Lung (tissue), 12 donors: ENCODE data around the gene KIF26B. TPM values are rescaled to one million over a fixed set of nuclear protein-coding genes. Genes with fewer than 3 reads are reported as not detected.

Source experiments
- ATAC-seq: fragments of 200-7000 bp; cut with Tn5 transposase; one replicate; pipeline ENCODE4 v1.9.1; 2020; ENCODE audit warnings: moderate number of reproducible peaks; ENCODE audit not compliant: insufficient read depth, low FRiP score
- DNase-seq, 3 donors: peaks; one replicate each; pipeline ENCODE4 v3.0.0-alpha.2; 2013 to 2017
- H3K27ac ChIP-seq, 2 donors: one replicate each; pipeline ENCODE4 v1.5.1; 2013; ENCODE audit warnings: mild to moderate bottlenecking in 2 of 2, moderate library complexity in 2 of 2, control low read depth in 1 of 2, inconsistent platforms in 1 of 2, low read depth in 1 of 2, low read length in 1 of 2
- H3K27me3 ChIP-seq, 3 donors: one replicate each; pipeline ENCODE4 v1.5.1; 2013; ENCODE audit warnings: low read length in 2 of 3; ENCODE audit not compliant: control insufficient read depth in 3 of 3, insufficient read depth in 3 of 3
- H3K36me3 ChIP-seq, 4 donors: one replicate each; pipeline ENCODE4 v1.5.1; 2013; ENCODE audit warnings: low read length in 4 of 4, mild to moderate bottlenecking in 1 of 4, moderate library complexity in 1 of 4; ENCODE audit not compliant: control insufficient read depth in 4 of 4, insufficient read depth in 4 of 4
- H3K4me1 ChIP-seq, 5 donors: one replicate each; pipeline ENCODE4 v1.5.1; 2013; ENCODE audit warnings: low read length in 5 of 5, mild to moderate bottlenecking in 2 of 5, moderate library complexity in 1 of 5; ENCODE audit not compliant: control insufficient read depth in 5 of 5, insufficient read depth in 5 of 5
- H3K4me3 ChIP-seq: one replicate; pipeline ENCODE4 v1.5.1; 2013; ENCODE audit warnings: mild to moderate bottlenecking, control low read depth, moderate library complexity
- H3K9ac ChIP-seq, 2 donors: one replicate each; pipeline ENCODE4 v1.5.1; 2013; ENCODE audit warnings: low read length in 2 of 2, control low read depth in 1 of 2; ENCODE audit not compliant: insufficient read depth in 1 of 2
- H3K9me3 ChIP-seq, 4 donors: one replicate each; pipeline ENCODE4 v1.5.1; 2013; ENCODE audit warnings: low read length in 3 of 4, mild to moderate bottlenecking in 1 of 4, moderate library complexity in 1 of 4; ENCODE audit not compliant: control insufficient read depth in 4 of 4, insufficient read depth in 3 of 4
- CTCF ChIP-seq: IDR thresholded peaks from 2 replicates; pipeline ENCODE4 v1.5.1; 2012; ENCODE audit warnings: mild to moderate bottlenecking; ENCODE audit errors: control extremely low read depth, extremely low read depth
- WGBS, 2 donors: extraction: QIAGEN DNeasy Blood & Tissue Kit; methylation state at CpG; one replicate each; pipeline ENCODE4 v1.1.7; 2013; 5-methylcytosine and 5-hydroxymethylcytosine counted together
- polyA plus RNA-seq, 2 donors: library from polyadenylated mRNA; stranded (reverse); fragments of 200-250 nt; gene quantifications; one replicate each; pipeline ENCODE4 v1.2.1, GENCODE V29; 2013
- total RNA-seq, 2 donors: library from RNA; depleted of rRNA in 1 of 2; stranded (reverse); fragments of >200 nt in 1 of 2; gene quantifications; one replicate each; pipeline ENCODE4 v1.2.1, GENCODE V29; 2014 to 2021
- donor health status: control.
- donor health status: control.
- donor health status: Bipolar disorder and iron deficiency.
- donor health status: healthy.
- donor health status: DM: yes; HTN: yes; CAD: no.

The KIF26B gene
- total and polyA plus RNA-seq, 4 donors: 0.61 to 6.7 (median 2.2) TPM

GRCh38 chr1:245301921-245302320 lies 147.1 kb downstream of the KIF26B start:
- no peaks in the 10 kb centered on the region for H3K36me3 ChIP-seq
- H3K9ac ChIP-seq: no peak overlapping the region
- no peaks in the 10 kb centered on the region for H3K27me3 ChIP-seq
- H3K27ac ChIP-seq: no peak overlapping the region
- ATAC-seq: no peak
- no peaks in the 10 kb centered on the region for H3K9me3 ChIP-seq
- peaks cover 0 to 30% (median 12%) of the 10 kb centered on the region in 5 donors for H3K4me1 ChIP-seq
- 78 to 81% methylated on average over 4 of the region's 4 CpGs for WGBS, 2 donors
- no peak for TF ChIP-seq CTCF
- no peak overlapping the region for H3K4me3 ChIP-seq
- DNase-seq: peak in 2 of 3 donors; percentile 50 to 66

GRCh38 chr1:245304698-245305097 lies 149.9 kb downstream of the KIF26B start:
- peaks cover 0 to 29% (median 15%) of the 10 kb centered on the region in 5 donors for H3K4me1 ChIP-seq
- H3K9ac ChIP-seq: no peak overlapping the region
- H3K4me3 ChIP-seq: no peak overlapping the region
- no peak for ATAC-seq
- WGBS, 2 donors: 86 to 89% methylated on average over 3 of the region's 3 CpGs
- no peaks in the 10 kb centered on the region for H3K36me3 ChIP-seq
- no peak overlapping the region for H3K27ac ChIP-seq
- DNase-seq: no peak
- H3K9me3 ChIP-seq: peaks cover 0 to 5% (median 0%) of the 10 kb centered on the region in 4 donors
- no peak for TF ChIP-seq CTCF
- no peaks in the 10 kb centered on the region for H3K27me3 ChIP-seq

GRCh38 chr1:245306020-245306419 lies 151.2 kb downstream of the KIF26B start:
- H3K4me1 ChIP-seq: peaks cover 0 to 34% (median 11%) of the 10 kb centered on the region in 5 donors
- H3K4me3 ChIP-seq: no peak overlapping the region
- no peak overlapping the region for H3K27ac ChIP-seq
- DNase-seq (no peak), ATAC-seq (no peak)
- H3K27me3 ChIP-seq: no peaks in the 10 kb centered on the region
- no peaks in the 10 kb centered on the region for H3K36me3 ChIP-seq
- TF ChIP-seq CTCF: no peak
- WGBS, 2 donors: 94 to 95% methylated on average over 1 of the region's 1 CpG
- H3K9ac ChIP-seq: no peak overlapping the region
- peaks cover 0 to 5% (median 0%) of the 10 kb centered on the region in 4 donors for H3K9me3 ChIP-seq
